ENCODE measurements around the gene LSM10.

DNA sequence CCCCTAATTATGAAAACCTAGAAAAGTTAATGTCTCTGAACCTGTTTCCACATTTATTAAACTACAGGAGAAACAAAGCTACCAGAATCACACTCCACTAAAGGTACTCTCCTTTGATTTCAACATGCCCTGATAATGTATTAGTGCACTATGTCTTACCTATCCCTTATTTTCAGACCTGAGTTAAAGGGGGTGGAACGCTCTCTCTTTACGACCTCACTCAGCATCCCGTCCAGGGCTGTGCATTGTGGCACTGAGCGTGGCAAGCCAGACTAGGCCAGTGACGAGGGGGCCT, 678 bp downstream of the LSM10 start:
- TF ChIP-seq EZH2 (IDR thresholded peaks at IDR 0.05; ENCODE audit: insufficient read depth, poor library complexity, severe bottlenecking) (no peak), EZH2phosphoT487 (IDR thresholded peaks at IDR 0.05; ENCODE audit: insufficient read depth, low read depth) (no peak)

Data from GM23248 (cell line).